WTC11 (cell line): Measurements from ENCODE around the gene SLC22A12. TPM values are rescaled to one million over a fixed set of nuclear protein-coding genes. Genes with fewer than 3 reads are reported as not detected.

Experiments used
- ATAC-seq: fragments of 200-7000 bp; cut with Tn5 transposase; 2 replicates; pipeline ENCODE4 v1.10.0; 2021; ENCODE audit warnings: mild to moderate bottlenecking, moderate library complexity
- CTCF ChIA-PET: fragments of 300-600 bp; sonication (Branson Sonifier 250); formaldehyde crosslinking; loops from one replicate; lab custom pipeline; 2021; ENCODE audit warnings: antibody characterized with exemption; lab: Charles Lee
- POLR2A ChIA-PET: fragments of 350-600 bp; sonication (Branson Sonifier 250); formaldehyde crosslinking; loops from one replicate; lab custom pipeline; 2021; ENCODE audit warnings: antibody characterized with exemption; lab: Charles Lee
- DNase-seq: peaks from one replicate; pipeline ENCODE4 v3.0.0; 2021; ENCODE audit warnings: low spot score
- H3K27ac Mint-ChIP-seq: 2 replicates; pipeline ENCODE4 v1.8.0; 2021; ENCODE audit warnings: mixed read lengths
- H3K27me3 Mint-ChIP-seq: 2 replicates; pipeline ENCODE4 v1.8.0; 2021; ENCODE audit warnings: low read depth, mild to moderate bottlenecking, moderate library complexity, mixed read lengths
- H3K36me3 Mint-ChIP-seq: 2 replicates; pipeline ENCODE4 v1.8.0; 2021; ENCODE audit warnings: mixed read lengths
- H3K4me1 Mint-ChIP-seq: 2 replicates; pipeline ENCODE4 v1.8.0; 2022; ENCODE audit warnings: mixed read lengths
- H3K4me3 Mint-ChIP-seq: 2 replicates; pipeline ENCODE4 v1.8.0; 2021; ENCODE audit warnings: mild to moderate bottlenecking, moderate library complexity, mixed read lengths
- H3K9me3 Mint-ChIP-seq: 2 replicates; pipeline ENCODE4 v1.8.0; 2021; ENCODE audit warnings: mixed read lengths
- AFF4 ChIP-seq: sonication (generic); formaldehyde crosslinking; IDR thresholded peaks from 2 replicates; pipeline ENCODE4 v1.8.1; 2023; ENCODE audit warnings: mild to moderate bottlenecking, missing genetic modification reagents, borderline replicate concordance
- ATF1 ChIP-seq: sonication (generic); formaldehyde crosslinking; IDR thresholded peaks from 2 replicates; pipeline ENCODE4 v1.8.1; 2023; ENCODE audit warnings: mild to moderate bottlenecking, moderate library complexity, missing genetic modification reagents
- ATF3 ChIP-seq: sonication (generic); formaldehyde crosslinking; conservative IDR thresholded peaks from 2 replicates; pipeline ENCODE4 v1.8.1; 2022; ENCODE audit warnings: mild to moderate bottlenecking, missing genetic modification reagents
- E2F1 ChIP-seq: sonication (generic); formaldehyde crosslinking; IDR thresholded peaks from 2 replicates; pipeline ENCODE4 v1.8.0; 2022; ENCODE audit warnings: mild to moderate bottlenecking, missing genetic modification reagents
- E2F5 ChIP-seq: sonication (generic); formaldehyde crosslinking; IDR thresholded peaks from 2 replicates; pipeline ENCODE4 v1.8.1; 2022; ENCODE audit warnings: mild to moderate bottlenecking, moderate library complexity, missing genetic modification reagents
- FOXJ3 ChIP-seq: sonication (generic); formaldehyde crosslinking; IDR thresholded peaks from 2 replicates; pipeline ENCODE4 v1.9.0; 2021; ENCODE audit warnings: missing genetic modification reagents, mild to moderate bottlenecking, borderline replicate concordance
- FOXP1 ChIP-seq: sonication (generic); formaldehyde crosslinking; IDR thresholded peaks from 2 replicates; pipeline ENCODE4 v1.8.0; 2022; ENCODE audit warnings: missing genetic modification reagents, mild to moderate bottlenecking, moderate library complexity, borderline replicate concordance
- HMGA2 ChIP-seq: fragments of 250-450 bp; sonication (Bioruptor Pico); IDR thresholded peaks from 2 replicates; pipeline ENCODE4 v1.4.0; 2021; ENCODE audit warnings: mild to moderate bottlenecking, moderate library complexity
- IRF1 ChIP-seq: sonication (generic); formaldehyde crosslinking; IDR thresholded peaks from 2 replicates; pipeline ENCODE4 v1.8.0; 2023; ENCODE audit warnings: missing genetic modification reagents
- IRF2 ChIP-seq: sonication (generic); formaldehyde crosslinking; IDR thresholded peaks from 2 replicates; pipeline ENCODE4 v1.8.0; 2022; ENCODE audit warnings: low read depth, missing genetic modification reagents, borderline replicate concordance
- MYBL2 ChIP-seq: sonication (generic); formaldehyde crosslinking; IDR thresholded peaks from 2 replicates; pipeline ENCODE4 v1.8.1; 2023; ENCODE audit warnings: mild to moderate bottlenecking, moderate library complexity, missing genetic modification reagents
- NFE2L1 ChIP-seq: sonication (generic); formaldehyde crosslinking; IDR thresholded peaks from 2 replicates; pipeline ENCODE4 v1.8.1; 2023; ENCODE audit warnings: missing genetic modification reagents
- NR2C2 ChIP-seq: sonication (generic); formaldehyde crosslinking; IDR thresholded peaks from 2 replicates; pipeline ENCODE4 v1.8.0; 2022; ENCODE audit warnings: mild to moderate bottlenecking, missing genetic modification reagents
- PREB ChIP-seq: sonication (generic); formaldehyde crosslinking; IDR thresholded peaks from 2 replicates; pipeline ENCODE4 v1.8.1; 2022; ENCODE audit warnings: mild to moderate bottlenecking, missing genetic modification reagents, moderate library complexity, borderline replicate concordance
- PRRX2 ChIP-seq: fragments of 250-450 bp; sonication (Bioruptor Pico); IDR thresholded peaks from 2 replicates; pipeline ENCODE4 v1.8.0; 2021; ENCODE audit warnings: mild to moderate bottlenecking
- RELA ChIP-seq: sonication (generic); formaldehyde crosslinking; IDR thresholded peaks from 2 replicates; pipeline ENCODE4 v1.8.1; 2022; ENCODE audit warnings: missing genetic modification reagents, mild to moderate bottlenecking, borderline replicate concordance
- SOX15 ChIP-seq: fragments of 250-450 bp; sonication (Bioruptor Pico); IDR thresholded peaks from 2 replicates; pipeline ENCODE4 v1.9.0; 2021; ENCODE audit warnings: mild to moderate bottlenecking
- TEAD1 ChIP-seq: sonication (generic); formaldehyde crosslinking; IDR thresholded peaks from 2 replicates; pipeline ENCODE4 v1.8.0; 2022; ENCODE audit warnings: mild to moderate bottlenecking, missing genetic modification reagents
- ZBTB21 ChIP-seq: sonication (generic); formaldehyde crosslinking; IDR thresholded peaks from 2 replicates; pipeline ENCODE4 v1.8.1; 2023; ENCODE audit warnings: mild to moderate bottlenecking, missing genetic modification reagents, borderline replicate concordance
- ZBTB43 ChIP-seq: sonication (generic); formaldehyde crosslinking; IDR thresholded peaks from 2 replicates; pipeline ENCODE4 v1.8.1; 2023; ENCODE audit warnings: mild to moderate bottlenecking, missing genetic modification reagents
- ZNF138 ChIP-seq: sonication (generic); formaldehyde crosslinking; conservative IDR thresholded peaks from 2 replicates; pipeline ENCODE4 v1.8.1; 2022; ENCODE audit warnings: mild to moderate bottlenecking, moderate library complexity, missing genetic modification reagents
- ZNF263 ChIP-seq: sonication (generic); formaldehyde crosslinking; IDR thresholded peaks from 2 replicates; pipeline ENCODE4 v1.8.1; 2022; ENCODE audit warnings: low read depth, mild to moderate bottlenecking, moderate library complexity, missing genetic modification reagents
- ZNF423 ChIP-seq: fragments of 250-450 bp; sonication (Bioruptor Pico); IDR thresholded peaks from 2 replicates; pipeline ENCODE4 v2.1.2; 2022; ENCODE audit warnings: mild to moderate bottlenecking, moderate library complexity
- ZNF671 ChIP-seq: fragments of 250-450 bp; sonication (Bioruptor Pico); IDR thresholded peaks from 2 replicates; pipeline ENCODE4 v1.8.0; 2021; ENCODE audit warnings: mild to moderate bottlenecking
- total RNA-seq: library from RNA; stranded (reverse); gene quantifications from 3 replicates; pipeline ENCODE4 v1.2.3, GENCODE V29; 2021

SLC22A12 gene
- total RNA-seq, 1 experiment from 2014 or later, result not detected

GRCh38 chr11:64626637-64627036, 35.6 kb downstream of the SLC22A12 start:
- TF ChIP-seq FOXP1 (CRISPR knock-in tag), result no peak
- no peak for TF ChIP-seq ZNF423 (CRISPR knock-in tag)
- no peak for TF ChIP-seq NR2C2
- TF ChIP-seq TEAD1 (CRISPR knock-in tag), result no peak
- no peak for TF ChIP-seq ATF1 (CRISPR knock-in tag)
- TF ChIP-seq PREB, result no peak
- TF ChIP-seq ZNF671 (CRISPR knock-in tag), result no peak
- TF ChIP-seq SOX15, result no peak
- Mint-ChIP-seq H3K27me3 (peaks cover 35% of the 10 kb centered on the region), H3K4me1 (peaks cover 16% of the 10 kb centered on the region), H3K9me3 (no peaks in the 10 kb centered on the region), H3K36me3 (no peaks in the 10 kb centered on the region), H3K4me3 (no peak overlapping the region), H3K27ac (no peak overlapping the region)
- DNase-seq (no peak), ATAC-seq (no peak)
- CTCF ChIA-PET, result interaction anchor here (1.3 to 1.4 kb wide), 3 partner anchors 62 to 67 kb away, joined by 3 to 4 read pairs (median 3); no protein-coding TSS in a partner anchor
- POLR2A ChIA-PET, result no interaction called here

GRCh38 chr11:64627371-64627770, 36.4 kb downstream of the SLC22A12 start:
- TF ChIP-seq E2F1 (CRISPR knock-in tag), result no peak
- TF ChIP-seq AFF4 (CRISPR knock-in tag), result no peak
- TF ChIP-seq NFE2L1 (CRISPR knock-in tag), result no peak
- TF ChIP-seq IRF2, result no peak
- TF ChIP-seq FOXJ3 (CRISPR knock-in tag), result no peak
- TF ChIP-seq HMGA2, result no peak
- no peak for TF ChIP-seq ZNF263 (CRISPR knock-in tag)
- TF ChIP-seq E2F5 (CRISPR knock-in tag), result no peak
- TF ChIP-seq RELA (CRISPR knock-in tag), result no peak
- no peak for TF ChIP-seq IRF1
- TF ChIP-seq MYBL2, result no peak
- TF ChIP-seq PRRX2 (CRISPR knock-in tag), result no peak
- no peak for TF ChIP-seq ZNF138
- no peak for TF ChIP-seq ZBTB43 (CRISPR knock-in tag)
- no peak for TF ChIP-seq ZBTB21 (CRISPR knock-in tag)
- no peak for TF ChIP-seq ATF3 (CRISPR knock-in tag)
- no peak overlapping the region for H3K4me3 Mint-ChIP-seq
- POLR2A ChIA-PET, result no interaction called here

More at GRCh38 chr11:64627371-64627770, 36.4 kb downstream of the SLC22A12 start:
- no peaks in the 10 kb centered on the region for H3K36me3 Mint-ChIP-seq
- CTCF ChIA-PET, result interaction anchor here (1.4 kb wide), 1 partner anchor 67 kb away, joined by 4 read pairs; no protein-coding TSS in a partner anchor
- ATAC-seq (no peak), DNase-seq (no peak)
- peaks cover 43% of the 10 kb centered on the region for H3K27me3 Mint-ChIP-seq
- H3K4me1 Mint-ChIP-seq, result peaks cover 16% of the 10 kb centered on the region
- no peaks in the 10 kb centered on the region for H3K9me3 Mint-ChIP-seq
- no peak overlapping the region for H3K27ac Mint-ChIP-seq
